ENCODE results near the gene LSM7. TPM values are rescaled to one million over a fixed set of nuclear protein-coding genes. Genes with fewer than 3 reads are reported as not detected.

LSM7 gene
- total and polyA plus RNA-seq, 2 experiments from 2014 or later = 299 to 409 TPM

DNA sequence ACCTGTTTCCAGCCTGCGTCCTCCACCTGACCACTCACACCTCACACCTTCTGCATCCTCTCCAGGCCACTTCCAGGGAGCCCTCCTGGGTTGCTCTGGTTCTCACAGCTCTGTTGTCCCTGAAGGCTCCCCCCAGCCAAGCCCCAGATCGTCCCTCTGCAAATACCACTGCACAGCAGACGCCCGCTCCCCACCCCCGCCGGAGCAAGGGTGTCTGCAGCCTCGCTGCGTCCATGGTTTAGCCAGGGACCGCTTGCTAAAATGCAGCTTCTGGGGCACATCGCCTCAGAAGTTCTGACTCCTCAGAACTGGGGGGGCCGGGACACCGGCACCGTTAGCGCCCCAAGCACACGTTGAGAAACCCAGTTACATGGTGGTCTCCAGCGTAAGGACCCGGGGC, 21.4 kb downstream of the LSM7 start (continued):
- no peak for TF ChIP-seq REST (IDR thresholded peaks at IDR 0.05; ENCODE audit: unreplicated experiment)
- TF ChIP-seq JUNB (IDR thresholded peaks at IDR 0.05; ENCODE audit: unreplicated experiment) = no peak
- no peak for TF ChIP-seq ZNF331 (CRISPR knock-in tag; IDR thresholded peaks at IDR 0.05; ENCODE audit: low read depth)
- no peak for TF ChIP-seq POLR2AphosphoS5 (IDR thresholded peaks at IDR 0.05; ENCODE audit: low read depth)
- TF ChIP-seq ZNF114 (CRISPR knock-in tag; IDR thresholded peaks at IDR 0.05) = no peak
- no peak for TF ChIP-seq EZH2 (IDR thresholded peaks at IDR 0.05; ENCODE audit: low read depth, unreplicated experiment)
- no peak for TF ChIP-seq EZH2phosphoT487 (IDR thresholded peaks at IDR 0.05; ENCODE audit: unreplicated experiment)

DNA sequence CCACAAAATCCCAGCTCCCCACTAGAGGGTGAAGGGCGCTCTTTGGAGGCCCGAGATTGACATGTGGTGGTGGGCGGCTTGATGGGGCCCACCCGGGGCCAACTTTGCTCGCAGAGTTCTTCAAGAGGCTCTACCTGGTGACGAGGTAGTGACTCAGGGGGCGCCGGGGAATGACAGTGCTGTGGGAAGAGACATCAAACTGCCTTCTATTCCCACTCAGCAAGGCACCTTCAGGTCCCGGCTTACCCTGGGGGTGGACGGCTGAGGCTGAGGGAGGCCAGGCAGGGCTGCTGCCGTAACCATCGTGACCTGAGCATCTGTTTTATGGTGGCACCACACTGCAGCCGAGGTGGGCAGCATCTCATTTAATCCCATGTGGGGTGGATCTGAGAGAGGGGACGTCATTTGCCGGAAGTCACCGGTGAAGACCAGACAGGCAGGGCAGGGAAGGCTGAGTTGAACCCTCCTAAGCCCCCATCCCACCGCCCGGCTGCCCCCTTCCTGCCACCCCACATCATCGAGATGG, 22.0 kb downstream of the LSM7 start:
- H3K4me3 Mint-ChIP-seq = no peak overlapping the region
- no peaks in the 10 kb centered on the region for H4K20me1 ChIP-seq (replicated peaks; ENCODE audit: insufficient read depth)
- no peak overlapping the region for H2AFZ ChIP-seq
- no peak overlapping the region for H3K4me2 ChIP-seq
- H3K27ac Mint-ChIP-seq = no peak overlapping the region
- peaks cover 5% of the 10 kb centered on the region; the same call in 1 of the 2 replicates for H3K4me1 ChIP-seq (ENCODE audit: insufficient read depth)
- no peak for DNase-seq (ENCODE audit: low spot score)
- TF ChIP-seq REST (IDR thresholded peaks at IDR 0.05; ENCODE audit: unreplicated experiment) (no peak), CTCF (conservative IDR thresholded peaks at IDR 0.05; ENCODE audit: low read depth in 2 of 2) (0 out of 4 replicates have a peak, but pooled peaks of 1 of the 2 experiments have one; percentile 7)
- no peaks in the 10 kb centered on the region for H3K79me2 ChIP-seq (replicated peaks; ENCODE audit: insufficient read depth)
- H3K36me3 Mint-ChIP-seq (ENCODE audit: low read depth) = no peaks in the 10 kb centered on the region
- peaks cover 49% of the 10 kb centered on the region for H3K27me3 Mint-ChIP-seq (ENCODE audit: insufficient read depth, low read depth, poor library complexity)
- no peaks in the 10 kb centered on the region for H3F3A ChIP-seq (replicated peaks; ENCODE audit: low read depth)
- H3K9me2 ChIP-seq (ENCODE audit: insufficient read depth) = no peaks in the 10 kb centered on the region
- no peak for ATAC-seq
- H3K9me3 Mint-ChIP-seq = no peaks in the 10 kb centered on the region; the same call in 1 of the 3 replicates
- H3K27ac ChIP-seq (ENCODE audit: low read depth) = no peak overlapping the region
- peaks cover 7% of the 10 kb centered on the region for H3K4me1 Mint-ChIP-seq
- H3K27me3 ChIP-seq (ENCODE audit: insufficient read depth) = peaks cover 42% of the 10 kb centered on the region
- H3K36me3 ChIP-seq (ENCODE audit: insufficient read depth) = no peaks in the 10 kb centered on the region
- no peak overlapping the region for H3K4me3 ChIP-seq

Data from GM23338 (cell line).